HUES48 (cell line): ENCODE results near the gene VPS16.
"Not testable (repeated sequence)": the region's sequence is repeated elsewhere in the genome, so short reads cannot be mapped to it uniquely, and the experiment has no call there.

Experiments
- H3K27ac ChIP-seq: one replicate; pipeline ENCODE4 v1.7.0; 2013; ENCODE audit warnings: low read depth, low read length, inconsistent platforms
- H3K27me3 ChIP-seq: 2 replicates; pipeline ENCODE4 v1.6.1; 2013; ENCODE audit warnings: mild to moderate bottlenecking, low read length; ENCODE audit not compliant: control insufficient read depth, insufficient read depth
- H3K36me3 ChIP-seq: 2 replicates; pipeline ENCODE4 v1.6.1; 2013; ENCODE audit warnings: low read length; ENCODE audit not compliant: control insufficient read depth, insufficient read depth
- H3K4me1 ChIP-seq: 2 replicates; pipeline ENCODE4 v1.6.1; 2013; ENCODE audit warnings: mild to moderate bottlenecking, low read length; ENCODE audit not compliant: control insufficient read depth, insufficient read depth
- H3K4me3 ChIP-seq: 2 replicates; pipeline ENCODE4 v1.5.1; 2013; ENCODE audit warnings: mild to moderate bottlenecking, low read depth, low read length
- H3K9ac ChIP-seq: 2 replicates; pipeline ENCODE4 v1.6.1; 2013; ENCODE audit warnings: mild to moderate bottlenecking, low read depth, low read length, moderate library complexity
- H3K9me3 ChIP-seq: 2 replicates; pipeline ENCODE4 v1.6.1; 2013; ENCODE audit warnings: low read length; ENCODE audit not compliant: control insufficient read depth, insufficient read depth

VPS16 gene

DNA sequence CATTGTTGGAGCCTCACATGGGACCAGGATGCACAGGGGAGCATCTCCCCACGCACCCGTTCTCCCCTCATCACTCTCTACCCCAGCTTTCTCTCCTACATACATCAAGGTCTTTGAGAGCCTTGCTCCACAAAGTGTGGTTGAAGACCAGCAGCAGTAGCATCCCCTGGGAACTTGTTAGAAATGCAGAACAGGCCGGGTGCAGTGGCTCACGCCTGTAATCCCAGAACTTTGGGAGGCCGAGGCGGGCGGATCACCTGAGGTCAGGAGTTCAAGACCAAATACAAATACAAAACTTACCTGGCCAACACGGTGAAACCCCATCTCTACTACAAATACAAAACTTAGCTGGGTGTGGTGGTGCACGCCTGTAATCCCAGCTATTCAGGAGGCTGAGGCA is 32.6 kb upstream of the VPS16 start:
- H3K36me3 ChIP-seq, H3K9me3 ChIP-seq, H3K4me1 ChIP-seq, H3K9ac ChIP-seq, H3K27ac ChIP-seq, H3K4me3 ChIP-seq: not testable (repeated sequence)
- peaks cover 55% of the 10 kb centered on the region for H3K27me3 ChIP-seq

DNA sequence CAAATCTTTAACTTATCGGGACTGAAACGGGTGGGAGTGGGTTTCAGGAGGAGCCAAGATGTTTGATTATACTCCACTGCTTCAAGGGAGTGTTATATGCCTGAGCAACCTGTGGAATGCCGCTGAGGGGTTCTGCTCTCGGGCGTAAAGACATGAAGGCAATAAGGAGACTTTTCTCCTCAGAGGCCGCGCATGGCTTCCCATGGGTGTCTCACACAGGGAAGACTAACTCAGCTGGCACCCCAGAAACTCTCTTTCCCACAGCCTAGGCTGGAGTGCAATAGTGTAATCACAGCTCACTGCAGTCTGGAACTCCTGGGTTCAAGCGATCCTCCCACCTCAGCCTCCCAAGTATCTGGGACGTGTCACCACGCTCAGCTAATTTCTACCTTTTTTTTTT is 30.9 kb upstream of the VPS16 start:
- Histone ChIP-seq H3K27ac (no peak overlapping the region), H3K4me3 (no peak overlapping the region), H3K4me1 (peaks cover 6% of the 10 kb centered on the region; the same call in 1 of the 2 replicates), H3K9ac (no peak overlapping the region), H3K9me3 (no peaks in the 10 kb centered on the region; the same call in 1 of the 2 replicates), H3K36me3 (no peaks in the 10 kb centered on the region), H3K27me3 (peaks cover 37% of the 10 kb centered on the region)

DNA sequence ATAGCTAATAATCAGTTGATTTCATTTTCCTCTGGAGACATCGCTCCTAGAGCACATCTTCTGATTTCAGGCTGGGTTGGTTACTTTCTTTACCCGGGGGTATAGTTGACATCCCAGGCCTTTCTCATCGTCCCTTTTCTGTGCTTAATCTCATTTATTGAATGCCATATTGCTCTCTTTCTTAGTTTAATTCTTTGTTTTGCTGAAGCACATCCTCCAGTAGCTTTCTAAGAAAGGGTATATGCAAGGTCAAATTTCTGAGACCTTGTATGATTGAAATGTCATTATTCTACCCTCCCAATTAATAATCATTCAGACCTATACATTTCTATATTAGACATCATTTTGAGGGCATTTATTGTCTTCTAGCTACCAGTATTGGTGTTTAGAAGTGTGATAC is 28.4 kb upstream of the VPS16 start:
- Histone ChIP-seq H3K9ac (no peak overlapping the region), H3K27me3 (peaks cover 18% of the 10 kb centered on the region), H3K36me3 (no peaks in the 10 kb centered on the region), H3K4me3 (no peak overlapping the region), H3K27ac (no peak overlapping the region), H3K9me3 (no peaks in the 10 kb centered on the region; the same call in 1 of the 2 replicates), H3K4me1 (no peaks in the 10 kb centered on the region)

DNA sequence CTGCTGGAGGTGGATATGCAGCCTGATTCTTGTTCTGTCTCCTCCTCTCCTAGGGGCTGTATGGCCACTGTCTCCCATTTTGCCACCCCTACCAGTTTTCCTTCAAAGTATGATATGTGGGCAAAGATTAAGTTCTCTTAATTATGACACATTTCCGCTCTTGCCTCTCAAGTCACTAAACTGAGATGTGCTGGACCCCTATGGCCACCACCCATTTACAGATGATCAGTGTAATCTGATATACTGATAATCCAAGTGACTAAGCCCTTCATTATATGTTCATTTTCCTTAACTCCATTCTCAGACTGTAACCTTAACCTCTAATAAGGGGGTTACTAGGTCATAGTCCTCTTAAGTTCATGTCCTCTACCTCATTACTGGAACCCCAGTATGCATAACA is 26.5 kb upstream of the VPS16 start:
- H3K4me3 ChIP-seq: no peak overlapping the region
- H3K9me3 ChIP-seq: no peaks in the 10 kb centered on the region; the same call in 1 of the 2 replicates
- H3K4me1 ChIP-seq: no peaks in the 10 kb centered on the region
- H3K9ac ChIP-seq: no peak overlapping the region
- no peak overlapping the region for H3K27ac ChIP-seq
- H3K36me3 ChIP-seq: no peaks in the 10 kb centered on the region
- H3K27me3 ChIP-seq: peaks cover 16% of the 10 kb centered on the region

DNA sequence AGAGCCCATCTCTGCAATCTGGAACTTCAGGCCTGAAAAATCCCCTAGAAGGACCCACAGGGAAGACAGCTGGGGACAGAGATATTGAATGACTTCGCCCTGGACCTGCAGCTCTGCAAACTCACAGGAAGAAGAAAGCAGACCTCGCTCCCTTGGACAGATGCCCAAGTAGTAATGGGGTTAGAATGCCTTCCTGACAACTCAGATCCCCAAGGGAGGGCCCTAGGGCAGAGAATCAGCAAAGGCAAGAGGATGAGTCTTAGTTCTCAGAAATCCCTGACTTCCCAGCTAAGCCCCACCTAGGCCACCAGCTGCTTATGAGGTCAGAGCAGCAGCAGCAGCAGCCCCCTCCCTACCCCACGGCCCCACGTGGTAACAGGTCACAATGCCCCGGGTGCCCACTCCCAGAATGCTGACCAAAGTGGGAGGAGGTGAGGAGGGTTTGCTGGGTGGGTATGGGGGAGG is 25.9 kb upstream of the VPS16 start, which contains the start of gene C20orf141:
TSS of gene C20orf141 (plus strand) at position 401 of the 465 bp plus-strand sequence. CDS start 198 bp downstream, outside the sequence.
- no peak within 1 kb of the TSS for H3K27ac ChIP-seq
- no peak within 1 kb of the TSS for H3K4me3 ChIP-seq
- H3K9ac ChIP-seq: no peak within 1 kb of the TSS
- H3K27me3 ChIP-seq: peaks cover 21% of the 10 kb centered on the region
- no peaks in the 10 kb centered on the region; the same call in 1 of the 2 replicates for H3K9me3 ChIP-seq
- no peaks in the 10 kb centered on the region for H3K36me3 ChIP-seq
- H3K4me1 ChIP-seq: no peaks in the 10 kb centered on the region

DNA sequence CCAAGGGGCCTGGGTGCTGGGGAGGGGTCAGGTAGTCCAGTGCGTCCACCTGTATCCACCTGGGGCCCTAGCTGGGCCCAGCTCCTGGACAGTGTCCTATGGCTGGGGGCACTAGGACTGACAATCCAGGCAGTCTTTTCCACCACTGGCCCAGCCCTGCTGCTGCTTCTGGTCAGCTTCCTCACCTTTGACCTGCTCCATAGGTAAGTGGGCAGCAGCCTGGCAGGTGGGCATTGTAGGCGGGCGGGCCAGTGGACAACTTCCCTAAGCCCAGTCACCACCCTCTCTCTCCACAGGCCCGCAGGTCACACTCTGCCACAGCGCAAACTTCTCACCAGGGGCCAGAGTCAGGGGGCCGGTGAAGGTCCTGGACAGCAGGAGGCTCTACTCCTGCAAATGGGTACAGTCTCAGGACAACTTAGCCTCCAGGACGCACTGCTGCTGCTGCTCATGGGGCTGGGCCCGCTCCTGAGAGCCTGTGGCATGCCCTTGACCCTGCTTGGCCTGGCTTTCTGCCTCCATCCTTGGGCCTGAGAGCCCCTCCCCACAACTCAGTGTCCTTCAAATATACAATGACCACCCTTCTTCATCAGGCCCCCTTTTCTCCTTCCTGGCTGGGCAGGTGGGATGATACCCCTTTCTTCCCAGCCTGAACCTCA is 25.2 kb upstream of the VPS16 start:
- Histone ChIP-seq H3K36me3 (no peaks in the 10 kb centered on the region), H3K9me3 (no peaks in the 10 kb centered on the region; the same call in 1 of the 2 replicates), H3K4me1 (peaks cover 7% of the 10 kb centered on the region), H3K4me3 (no peak overlapping the region), H3K27ac (no peak overlapping the region), H3K27me3 (peaks cover 29% of the 10 kb centered on the region), H3K9ac (no peak overlapping the region)

DNA sequence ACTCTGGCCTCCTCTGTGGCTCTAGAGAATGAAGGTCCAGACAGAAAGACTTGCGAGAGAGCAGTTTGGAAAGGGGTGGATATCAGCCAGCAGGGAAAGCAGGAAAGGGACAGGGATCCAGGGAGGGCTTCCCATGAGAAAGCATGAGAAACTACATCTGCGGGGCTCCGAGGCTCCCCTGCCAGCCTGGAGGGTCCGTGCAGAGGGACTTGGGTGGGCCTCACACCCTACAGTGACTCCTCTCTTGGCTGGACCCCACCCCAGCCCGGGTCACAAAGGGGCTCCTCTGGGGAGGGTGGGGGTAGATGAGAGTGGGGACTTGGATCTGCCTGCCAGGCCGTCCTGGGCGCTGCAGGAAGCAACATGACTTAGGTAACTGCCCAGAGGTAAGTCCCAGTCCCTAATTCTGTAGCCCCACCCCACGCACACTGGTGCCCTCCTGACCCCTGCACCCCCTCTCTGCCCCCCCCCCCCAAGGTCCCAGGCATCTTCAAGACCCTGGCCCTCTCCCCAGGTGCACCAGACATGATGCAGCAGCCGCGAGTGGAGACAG is 24.4 kb upstream of the VPS16 start, which contains the start of gene TMEM239:
TSS of gene TMEM239 (plus strand) at position 335 of the 553 bp plus-strand sequence. CDS start at position 526, 191 bp downstream.
- Histone ChIP-seq H3K36me3 (no peaks in the 10 kb centered on the region), H3K4me3 (no peak within 1 kb of the TSS), H3K4me1 (peaks cover 10% of the 10 kb centered on the region), H3K27me3 (peaks cover 36% of the 10 kb centered on the region), H3K9me3 (no peaks in the 10 kb centered on the region; the same call in 1 of the 2 replicates), H3K27ac (no peak within 1 kb of the TSS), H3K9ac (no peak within 1 kb of the TSS)

DNA sequence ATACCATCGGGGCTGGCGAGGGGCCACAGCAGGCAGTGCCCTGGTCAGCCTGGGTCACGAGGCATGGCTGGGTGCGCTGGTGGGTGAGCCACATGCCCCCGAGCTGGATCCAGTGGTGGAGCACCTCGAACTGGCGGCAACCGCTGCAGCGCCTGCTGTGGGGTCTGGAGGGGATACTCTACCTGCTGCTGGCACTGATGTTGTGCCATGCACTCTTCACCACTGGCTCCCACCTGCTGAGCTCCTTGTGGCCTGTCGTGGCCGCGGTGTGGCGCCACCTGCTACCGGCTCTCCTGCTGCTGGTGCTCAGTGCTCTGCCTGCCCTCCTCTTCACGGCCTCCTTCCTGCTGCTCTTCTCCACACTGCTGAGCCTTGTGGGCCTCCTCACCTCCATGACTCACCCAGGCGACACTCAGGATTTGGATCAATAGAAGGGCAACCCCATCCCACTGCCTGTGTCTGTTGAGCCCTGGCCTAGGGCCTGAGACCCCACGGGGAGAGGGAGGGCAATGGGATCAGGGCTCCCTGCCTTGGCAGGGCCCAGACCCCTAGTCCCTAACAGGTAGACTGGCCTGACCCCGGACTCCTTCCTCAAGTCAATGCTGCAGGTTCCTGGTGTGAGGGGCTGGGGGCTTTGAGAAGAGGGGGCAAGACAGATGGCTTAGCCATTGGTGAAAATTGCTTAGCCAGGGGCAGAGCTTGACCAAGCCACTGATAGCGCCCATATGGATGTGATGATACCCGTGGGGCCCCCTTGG is 23.8 kb upstream of the VPS16 start:
- H3K36me3 ChIP-seq: no peaks in the 10 kb centered on the region
- H3K9me3 ChIP-seq: no peaks in the 10 kb centered on the region; the same call in 1 of the 2 replicates
- no peak overlapping the region for H3K4me3 ChIP-seq
- no peak overlapping the region for H3K27ac ChIP-seq
- peaks cover 10% of the 10 kb centered on the region for H3K4me1 ChIP-seq
- H3K9ac ChIP-seq: no peak overlapping the region
- peaks cover 43% of the 10 kb centered on the region for H3K27me3 ChIP-seq

DNA sequence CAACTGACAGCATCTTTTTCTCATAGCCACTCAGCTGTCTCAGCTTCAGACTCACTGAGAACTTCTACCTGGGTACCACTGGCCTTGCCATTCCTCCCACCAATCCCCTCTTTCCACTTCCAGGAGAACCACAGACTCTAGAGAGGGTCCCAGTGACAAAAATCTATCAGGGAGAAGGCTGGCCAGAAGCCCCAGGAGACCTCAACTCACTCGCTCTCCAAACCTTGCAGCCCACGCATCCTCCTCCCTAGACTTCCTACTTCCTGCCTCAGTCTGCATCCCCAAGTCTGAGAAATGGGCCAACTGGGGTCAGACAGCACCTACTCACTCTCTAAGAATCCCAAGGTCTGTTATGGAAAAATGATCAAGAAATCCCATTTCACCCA is 23.2 kb upstream of the VPS16 start:
- Histone ChIP-seq H3K36me3 (no peaks in the 10 kb centered on the region), H3K27me3 (peaks cover 48% of the 10 kb centered on the region)

DNA sequence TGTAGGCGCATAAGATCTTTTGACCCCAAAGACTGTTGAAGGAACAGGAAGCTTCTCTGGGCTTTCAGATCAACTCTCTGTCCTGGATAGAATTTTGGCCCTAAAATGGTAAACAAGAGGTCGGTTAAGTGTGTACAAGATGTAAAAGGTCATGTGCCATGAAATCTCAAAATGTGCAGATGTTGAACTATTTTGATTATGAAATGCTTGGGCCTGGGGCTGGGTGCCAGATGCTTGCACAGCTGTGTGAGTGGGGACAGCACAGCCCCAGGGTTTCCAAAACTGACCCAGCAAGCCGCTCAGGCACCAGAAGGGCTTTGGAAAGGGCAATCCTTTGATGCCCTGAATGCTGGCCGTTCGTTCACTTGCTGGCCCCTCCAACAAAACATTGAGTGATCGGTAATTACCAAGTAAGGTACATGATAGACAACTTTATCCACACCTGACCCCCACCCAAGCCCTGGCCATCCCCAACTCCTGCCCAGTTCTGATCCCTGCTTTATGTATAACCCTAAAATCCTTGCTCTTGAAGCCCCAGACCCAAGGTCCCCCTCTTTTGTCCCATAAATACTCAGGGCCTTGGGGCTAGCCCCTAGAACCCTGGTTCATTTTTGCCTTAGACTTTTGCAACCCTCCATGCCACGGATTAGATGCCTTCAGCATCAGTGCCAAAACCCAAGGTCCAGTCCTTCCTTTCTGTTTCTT is 22.5 kb upstream of the VPS16 start:
- Histone ChIP-seq H3K4me3 (no peak overlapping the region), H3K9me3 (no peaks in the 10 kb centered on the region), H3K27me3 (peaks cover 49% of the 10 kb centered on the region), H3K27ac (no peak overlapping the region), H3K9ac (no peak overlapping the region), H3K36me3 (no peaks in the 10 kb centered on the region), H3K4me1 (peaks cover 10% of the 10 kb centered on the region)

More for the DNA sequence above, 23.2 kb upstream of the VPS16 start:
- H3K4me1 ChIP-seq: peaks cover 10% of the 10 kb centered on the region
- H3K27ac ChIP-seq: no peak overlapping the region
- H3K4me3 ChIP-seq: no peak overlapping the region
- no peaks in the 10 kb centered on the region for H3K9me3 ChIP-seq
- H3K9ac ChIP-seq: no peak overlapping the region
